ENCODE data around the gene BLMH. TPM values are rescaled to one million over a fixed set of nuclear protein-coding genes. Genes with fewer than 3 reads are reported as not detected.

Gene BLMH
- total RNA-seq, 2 donors from 2014 or later: 24.3 to 51.0 TPM

DNA sequence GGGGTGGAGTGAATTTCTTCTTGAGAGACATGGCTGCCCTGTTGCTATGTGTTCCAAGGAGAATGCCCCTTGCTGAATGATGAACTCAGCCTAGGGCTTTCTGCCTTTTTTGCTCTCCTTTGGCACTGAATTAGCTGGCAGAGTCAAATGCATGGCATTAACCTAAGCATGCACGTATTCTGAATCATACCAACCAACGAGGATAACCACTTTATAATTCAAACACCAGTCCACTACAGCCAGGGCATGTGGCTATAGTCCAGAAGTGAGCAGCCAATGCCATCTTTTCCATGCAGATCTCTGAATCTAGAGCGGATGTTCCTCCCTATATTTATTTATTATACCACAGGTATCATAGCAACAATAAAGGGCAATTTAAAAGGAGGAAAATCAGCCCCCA lies 26.4 kb upstream of the BLMH start:
- no peak overlapping the region for H3K27ac Mint-ChIP-seq
- ATAC-seq (replicated peaks): no peak
- no peak overlapping the region for H3K4me3 Mint-ChIP-seq
- H3K4me1 Mint-ChIP-seq: peaks cover 7% of the 10 kb centered on the region
- no peaks in the 10 kb centered on the region for H3K9me3 Mint-ChIP-seq
- no peaks in the 10 kb centered on the region for H3K27me3 Mint-ChIP-seq
- H3K36me3 Mint-ChIP-seq (ENCODE audit: low read depth): no peaks in the 10 kb centered on the region

GRCh38 chr17:30316736-30317135 lies 25.0 kb upstream of the BLMH start:
- Mint-ChIP-seq H3K36me3 (ENCODE audit: low read depth) (no peaks in the 10 kb centered on the region), H3K9me3 (no peaks in the 10 kb centered on the region), H3K4me1 (peaks cover 4% of the 10 kb centered on the region), H3K27me3 (no peaks in the 10 kb centered on the region), H3K4me3 (no peak overlapping the region), H3K27ac (no peak overlapping the region)
- ATAC-seq (replicated peaks): no peak

- Mint-ChIP-seq H3K27me3 (no peaks in the 10 kb centered on the region), H3K4me1 (peaks cover 4% of the 10 kb centered on the region), H3K36me3 (ENCODE audit: low read depth) (no peaks in the 10 kb centered on the region)
These were observed 23.4 kb upstream of the BLMH start for GRCh38 chr17:30315106-30315505.

GRCh38 chr17:30314474-30314873 lies 22.7 kb upstream of the BLMH start:
- Mint-ChIP-seq H3K27ac (no peak overlapping the region), H3K9me3 (no peaks in the 10 kb centered on the region), H3K27me3 (no peaks in the 10 kb centered on the region), H3K36me3 (ENCODE audit: low read depth) (no peaks in the 10 kb centered on the region), H3K4me1 (peaks cover 2% of the 10 kb centered on the region), H3K4me3 (no peak overlapping the region)
- ATAC-seq (replicated peaks): no peak

More at GRCh38 chr17:30315106-30315505, 23.4 kb upstream of the BLMH start:
- Mint-ChIP-seq H3K9me3 (no peaks in the 10 kb centered on the region), H3K27ac (no peak overlapping the region), H3K4me3 (no peak overlapping the region)
- ATAC-seq (replicated peaks): no peak

DNA sequence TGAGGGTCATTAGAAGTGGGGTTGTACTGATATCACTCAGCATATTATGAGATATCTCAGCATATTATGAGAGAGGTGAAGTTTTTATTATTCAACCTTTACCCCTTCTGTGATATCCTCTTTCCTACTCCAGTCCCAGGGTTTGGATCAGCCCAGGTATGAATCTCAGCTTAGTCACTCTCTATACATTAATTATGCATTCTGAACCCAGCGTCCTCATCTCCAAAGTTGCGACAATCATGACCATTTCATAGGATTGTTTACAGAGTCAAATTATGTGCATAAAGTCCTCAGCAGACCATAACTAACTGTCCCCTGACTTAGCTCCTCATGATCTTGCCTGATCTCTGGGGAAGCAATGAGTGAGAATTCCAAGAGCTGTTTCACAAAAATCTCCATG lies 20.5 kb upstream of the BLMH start:
- Mint-ChIP-seq H3K27me3 (no peaks in the 10 kb centered on the region), H3K36me3 (ENCODE audit: low read depth) (no peaks in the 10 kb centered on the region), H3K4me1 (no peaks in the 10 kb centered on the region), H3K27ac (no peak overlapping the region), H3K4me3 (no peak overlapping the region), H3K9me3 (no peaks in the 10 kb centered on the region)
- ATAC-seq (replicated peaks): no peak

GRCh38 chr17:30310562-30310961 lies 18.8 kb upstream of the BLMH start:
- Mint-ChIP-seq H3K4me3 (no peak overlapping the region), H3K4me1 (no peaks in the 10 kb centered on the region)

GRCh38 chr17:30309591-30309990 lies 17.8 kb upstream of the BLMH start:
- Mint-ChIP-seq H3K4me1 (no peaks in the 10 kb centered on the region), H3K9me3 (no peaks in the 10 kb centered on the region), H3K27ac (no peak overlapping the region), H3K27me3 (no peaks in the 10 kb centered on the region), H3K36me3 (ENCODE audit: low read depth) (no peaks in the 10 kb centered on the region), H3K4me3 (no peak overlapping the region)
- ATAC-seq (replicated peaks): no peak

More at GRCh38 chr17:30310562-30310961, 18.8 kb upstream of the BLMH start:
- no peaks in the 10 kb centered on the region for H3K9me3 Mint-ChIP-seq
- no peaks in the 10 kb centered on the region for H3K27me3 Mint-ChIP-seq
- H3K36me3 Mint-ChIP-seq (ENCODE audit: low read depth): no peaks in the 10 kb centered on the region
- H3K27ac Mint-ChIP-seq: no peak overlapping the region
- ATAC-seq (replicated peaks): no peak

DNA sequence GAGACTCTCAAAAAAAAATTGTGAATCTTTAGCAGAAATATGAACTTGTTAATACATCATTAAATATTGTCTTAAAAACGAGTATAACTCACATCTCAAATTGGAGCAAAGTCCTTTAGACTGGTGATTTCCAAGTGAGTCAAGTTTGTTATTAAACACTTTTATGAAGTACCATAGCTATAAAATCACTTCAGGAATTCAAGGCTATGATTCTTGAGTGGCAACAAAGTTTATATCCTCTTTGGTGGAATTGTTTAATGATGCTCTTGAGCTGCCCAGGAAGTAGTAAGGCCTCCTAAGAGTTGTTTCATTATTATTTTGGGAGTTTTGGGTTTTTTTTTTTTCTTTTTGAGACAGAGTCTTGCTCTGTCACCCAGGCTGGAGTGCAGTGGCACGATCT lies 16.7 kb upstream of the BLMH start:
- Mint-ChIP-seq H3K27me3 (no peaks in the 10 kb centered on the region), H3K36me3 (ENCODE audit: low read depth) (no peaks in the 10 kb centered on the region), H3K27ac (no peak overlapping the region), H3K4me3 (no peak overlapping the region), H3K9me3 (no peaks in the 10 kb centered on the region), H3K4me1 (no peaks in the 10 kb centered on the region)
- no peak for ATAC-seq (replicated peaks)

DNA sequence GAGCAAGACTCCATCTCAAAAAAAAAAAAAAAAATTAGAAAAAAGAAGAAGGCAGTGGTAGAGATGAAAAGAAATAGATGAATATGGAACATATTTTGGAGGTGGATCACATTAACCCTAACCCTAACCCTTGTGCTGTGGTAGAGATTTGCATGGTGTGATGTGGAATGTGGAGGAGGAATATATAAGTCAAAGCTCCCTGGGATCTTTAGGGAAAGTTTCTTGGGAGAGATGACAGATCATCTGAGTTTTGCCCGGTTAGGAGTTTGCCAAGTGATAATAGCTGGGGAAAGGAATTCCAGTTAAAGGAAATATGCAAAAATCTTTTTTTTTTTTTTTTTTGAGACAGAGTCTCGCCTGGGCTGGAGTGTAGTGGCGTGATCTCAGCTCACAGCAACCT lies 13.0 kb upstream of the BLMH start:
- Mint-ChIP-seq H3K27ac (no peak overlapping the region), H3K9me3 (no peaks in the 10 kb centered on the region), H3K36me3 (ENCODE audit: low read depth) (no peaks in the 10 kb centered on the region), H3K27me3 (no peaks in the 10 kb centered on the region), H3K4me1 (no peaks in the 10 kb centered on the region), H3K4me3 (no peak overlapping the region)
- no peak for ATAC-seq (replicated peaks)

GRCh38 chr17:30302241-30302640 lies 10.5 kb upstream of the BLMH start:
- no peak for ATAC-seq (replicated peaks)
- H3K4me1 Mint-ChIP-seq: no peaks in the 10 kb centered on the region
- H3K27ac Mint-ChIP-seq: no peak overlapping the region
- no peaks in the 10 kb centered on the region for H3K36me3 Mint-ChIP-seq (ENCODE audit: low read depth)
- no peaks in the 10 kb centered on the region for H3K27me3 Mint-ChIP-seq
- no peaks in the 10 kb centered on the region for H3K9me3 Mint-ChIP-seq
- no peak overlapping the region for H3K4me3 Mint-ChIP-seq

DNA sequence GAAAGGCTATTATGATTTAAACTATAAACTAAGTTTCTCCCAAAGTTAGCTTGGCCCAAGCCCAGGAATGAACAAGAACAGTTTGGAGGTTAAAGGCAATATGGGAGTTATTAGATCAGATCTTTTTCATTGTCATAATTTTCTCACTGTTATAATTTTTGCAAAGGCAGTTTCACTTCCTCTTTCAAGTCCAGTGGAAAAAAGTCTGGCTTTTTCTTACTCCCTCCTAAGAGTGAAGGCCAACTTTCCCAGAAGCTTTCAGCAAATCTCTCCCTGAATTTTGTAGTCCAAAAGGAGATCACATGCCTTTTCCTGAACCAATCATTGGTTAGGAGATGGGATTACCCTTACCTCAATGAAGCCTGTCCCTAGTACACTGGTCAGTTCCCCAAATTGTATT lies 9.1 kb upstream of the BLMH start:
- H3K4me1 Mint-ChIP-seq: no peaks in the 10 kb centered on the region
- no peaks in the 10 kb centered on the region for H3K9me3 Mint-ChIP-seq
- no peaks in the 10 kb centered on the region for H3K27me3 Mint-ChIP-seq
- H3K4me3 Mint-ChIP-seq: no peak overlapping the region
- H3K27ac Mint-ChIP-seq: no peak overlapping the region
- no peaks in the 10 kb centered on the region for H3K36me3 Mint-ChIP-seq (ENCODE audit: low read depth)
- no peak for ATAC-seq (replicated peaks)

DNA sequence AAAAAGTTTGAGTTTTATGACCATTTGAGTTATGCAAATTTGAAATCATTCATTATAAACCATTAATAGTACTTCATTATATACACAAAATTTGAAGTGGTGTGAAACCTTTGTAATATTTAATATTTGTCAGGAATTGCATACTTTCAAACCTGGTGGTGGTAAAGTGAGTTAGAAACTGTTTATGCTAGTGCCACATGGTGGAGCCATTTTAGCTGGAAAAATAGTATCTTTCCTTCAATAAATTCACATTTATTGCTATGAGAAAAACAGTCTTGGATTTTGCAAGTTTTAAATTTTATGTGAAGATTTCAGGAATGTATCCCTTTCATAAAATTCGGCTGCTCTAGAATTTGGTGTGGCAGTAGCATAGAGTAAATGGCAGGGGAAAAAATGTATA lies 7.3 kb upstream of the BLMH start:
- H3K4me3 Mint-ChIP-seq: no peak overlapping the region
- no peak for ATAC-seq (replicated peaks)
- H3K27ac Mint-ChIP-seq: no peak overlapping the region
- no peaks in the 10 kb centered on the region for H3K9me3 Mint-ChIP-seq
- no peaks in the 10 kb centered on the region for H3K4me1 Mint-ChIP-seq
- no peaks in the 10 kb centered on the region for H3K27me3 Mint-ChIP-seq
- H3K36me3 Mint-ChIP-seq (ENCODE audit: low read depth): no peaks in the 10 kb centered on the region

GRCh38 chr17:30297715-30298114 lies 6.0 kb upstream of the BLMH start:
- Mint-ChIP-seq H3K9me3 (no peaks in the 10 kb centered on the region), H3K27me3 (no peaks in the 10 kb centered on the region), H3K4me3 (no peak overlapping the region), H3K27ac (no peak overlapping the region), H3K36me3 (ENCODE audit: low read depth) (no peaks in the 10 kb centered on the region), H3K4me1 (no peaks in the 10 kb centered on the region)
- no peak for ATAC-seq (replicated peaks)

- Mint-ChIP-seq H3K27me3 (no peaks in the 10 kb centered on the region), H3K4me1 (no peaks in the 10 kb centered on the region), H3K9me3 (no peaks in the 10 kb centered on the region), H3K36me3 (ENCODE audit: low read depth) (no peaks in the 10 kb centered on the region), H3K4me3 (no peak overlapping the region), H3K27ac (no peak overlapping the region)
- ATAC-seq (replicated peaks): no peak
These were observed 4.8 kb upstream of the BLMH start for GRCh38 chr17:30296499-30297080.

DNA sequence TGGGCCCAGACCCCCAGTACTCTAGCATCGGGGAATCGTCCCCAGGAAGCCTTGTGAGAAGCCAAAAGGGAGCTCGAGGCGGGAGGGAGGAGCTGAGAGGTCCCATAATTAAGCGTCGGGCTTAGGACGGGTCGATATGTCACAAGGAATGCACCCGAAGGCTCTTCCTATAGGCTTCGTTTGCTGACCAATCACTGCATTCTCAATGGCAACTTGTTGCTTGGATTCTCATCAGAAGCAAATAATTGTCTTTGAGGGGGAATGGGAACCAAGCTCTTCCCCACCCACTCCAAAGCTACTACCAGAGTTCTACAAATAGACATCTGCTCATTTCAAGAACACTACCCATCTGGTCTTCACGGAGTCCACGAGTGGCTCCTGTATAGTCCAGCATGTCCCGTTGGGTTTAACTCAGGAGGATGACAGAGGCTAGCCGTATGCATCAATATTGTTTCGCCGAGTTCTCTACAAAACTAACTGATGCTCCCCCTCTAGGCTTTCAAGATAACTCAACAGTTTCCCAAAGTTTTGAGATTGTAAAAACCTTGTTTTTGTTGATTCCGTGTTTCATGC lies 628 bp upstream of the BLMH start:
- H3K4me3 Mint-ChIP-seq: no peak overlapping the region
- H3K27me3 Mint-ChIP-seq: no peaks in the 10 kb centered on the region
- ATAC-seq (replicated peaks): peak; percentile 11
- peak overlapping the region; percentile 58 for H3K27ac Mint-ChIP-seq
- H3K36me3 Mint-ChIP-seq (ENCODE audit: low read depth): peaks cover 28% of the 10 kb centered on the region
- H3K4me1 Mint-ChIP-seq: peaks cover 11% of the 10 kb centered on the region
- no peaks in the 10 kb centered on the region for H3K9me3 Mint-ChIP-seq

Data from activated T-helper 17 cell treated with anti-CD3 and anti-CD28 coated beads, Interleukin-2, amount 50 U/mL, for 72 hours (primary cell).